Mesothelial cell of epicardium (in vitro differentiated cells): ENCODE results near the gene CFAP45. TPM values are rescaled to one million over a fixed set of nuclear protein-coding genes. Genes with fewer than 3 reads are reported as not detected.
A peak's percentile ranks its signal among the peaks of the same experiment; 100 is the strongest.

Experiments
- DNase-seq, 2 experiments: peaks; one replicate each; pipeline ENCODE4 v3.0.0; 2021; ENCODE audit warnings: low spot score in 2 of 2; ENCODE audit not compliant: unreplicated experiment in 2 of 2
- H3K27ac Mint-ChIP-seq: 2 replicates; pipeline ENCODE4 v1.8.0; 2021; ENCODE audit warnings: mixed read lengths
- H3K27me3 Mint-ChIP-seq: 2 replicates; pipeline ENCODE4 v1.8.0; 2021; ENCODE audit warnings: low read depth, mixed read lengths
- H3K36me3 Mint-ChIP-seq: 2 replicates; pipeline ENCODE4 v1.8.0; 2021; ENCODE audit warnings: mixed read lengths
- H3K4me1 Mint-ChIP-seq: 2 replicates; pipeline ENCODE4 v1.8.0; 2021; ENCODE audit warnings: mixed read lengths
- H3K4me3 Mint-ChIP-seq: 2 replicates; pipeline ENCODE4 v1.8.0; 2021; ENCODE audit warnings: mild to moderate bottlenecking, moderate library complexity, mixed read lengths
- H3K9me3 Mint-ChIP-seq: 2 replicates; pipeline ENCODE4 v1.8.0; 2021; ENCODE audit warnings: mixed read lengths
- CTCF ChIP-seq: fragments of 200-600 bp; sonication (generic); IDR thresholded peaks from one replicate; pipeline ENCODE4 v1.5.0; 2021; ENCODE audit warnings: antibody characterized with exemption; ENCODE audit not compliant: unreplicated experiment
- total RNA-seq: library from RNA; stranded (reverse); gene quantifications from 3 replicates; pipeline ENCODE4 v1.2.1, GENCODE V29; 2021

The CFAP45 gene
- total RNA-seq, 1 donor from 2014 or later: 0.20 TPM

- Mint-ChIP-seq H3K4me1 (peaks cover 22% of the 10 kb centered on the region), H3K4me3 (peak overlapping the region; percentile 85), H3K27me3 (no peaks in the 10 kb centered on the region), H3K9me3 (no peaks in the 10 kb centered on the region), H3K36me3 (no peaks in the 10 kb centered on the region), H3K27ac (no peak overlapping the region)
- DNase-seq: no peak
- TF ChIP-seq CTCF: no peak
These were observed 44.3 kb downstream of the CFAP45 start for GRCh38 chr1:159855709-159856108.

- peak; percentile 55 to 78 for DNase-seq
- H3K4me1 Mint-ChIP-seq: peaks cover 19% of the 10 kb centered on the region
- peak overlapping the region; percentile 85 for H3K4me3 Mint-ChIP-seq
- no peak for TF ChIP-seq CTCF
- no peaks in the 10 kb centered on the region for H3K9me3 Mint-ChIP-seq
- H3K27me3 Mint-ChIP-seq: peaks cover 4% of the 10 kb centered on the region
- H3K27ac Mint-ChIP-seq: peak overlapping the region; percentile 13
- H3K36me3 Mint-ChIP-seq: no peaks in the 10 kb centered on the region
These were observed 45.2 kb downstream of the CFAP45 start for GRCh38 chr1:159854693-159855192.

- Mint-ChIP-seq H3K4me1 (peaks cover 19% of the 10 kb centered on the region), H3K27me3 (peaks cover 5% of the 10 kb centered on the region), H3K9me3 (no peaks in the 10 kb centered on the region), H3K36me3 (no peaks in the 10 kb centered on the region), H3K27ac (peak overlapping the region; percentile 92), H3K4me3 (peak overlapping the region; percentile 77)
- no peak for TF ChIP-seq CTCF
- peak in 1 of 2 experiments; percentile 47 for DNase-seq
These were observed 45.8 kb downstream of the CFAP45 start for GRCh38 chr1:159854116-159854692.

GRCh38 chr1:159853417-159854115, 46.4 kb downstream of the CFAP45 start:
- no peak for DNase-seq
- no peaks in the 10 kb centered on the region for H3K9me3 Mint-ChIP-seq
- peaks cover 5% of the 10 kb centered on the region for H3K27me3 Mint-ChIP-seq
- H3K36me3 Mint-ChIP-seq: no peaks in the 10 kb centered on the region
- peak overlapping the region; percentile 77 for H3K4me3 Mint-ChIP-seq
- H3K4me1 Mint-ChIP-seq: peaks cover 21% of the 10 kb centered on the region
- H3K27ac Mint-ChIP-seq: peak overlapping the region; percentile 92
- no peak for TF ChIP-seq CTCF

GRCh38 chr1:159851407-159851806, 48.6 kb downstream of the CFAP45 start:
- Mint-ChIP-seq H3K27ac (no peak overlapping the region), H3K4me1 (peaks cover 24% of the 10 kb centered on the region), H3K36me3 (no peaks in the 10 kb centered on the region), H3K9me3 (no peaks in the 10 kb centered on the region), H3K27me3 (peaks cover 5% of the 10 kb centered on the region), H3K4me3 (no peak overlapping the region)
- DNase-seq: no peak
- TF ChIP-seq CTCF: no peak
